DMS53 (cell line): ENCODE data around the gene TTLL1.
"Not testable (repeated sequence)": the region's sequence is repeated elsewhere in the genome, so short reads cannot be mapped to it uniquely, and the experiment has no call there.

Experiments
- DNase-seq: peaks from one replicate; lab custom pipeline; 2025; lab: John Stamatoyannopoulos, UW

TTLL1 gene

GRCh38 chr22:43066844-43067385 lies 22.3 kb downstream of the TTLL1 start:
- peak; percentile 32 for DNase-seq

GRCh38 chr22:43066134-43066533 lies 23.1 kb downstream of the TTLL1 start:
- DNase-seq: no peak

- peak; percentile 51 for DNase-seq
Measured at GRCh38 chr22:43060183-43060582, 29.0 kb downstream of the TTLL1 start.

- DNase-seq: no peak
Measured at GRCh38 chr22:43057641-43058040, 31.6 kb downstream of the TTLL1 start.

- DNase-seq: peak; percentile 20
Measured at GRCh38 chr22:43053176-43053575, 36.0 kb downstream of the TTLL1 start.

- no peak for DNase-seq
Measured at GRCh38 chr22:43050995-43051394, 38.2 kb downstream of the TTLL1 start.

- DNase-seq: no peak
Measured at GRCh38 chr22:43047605-43048004, 41.6 kb downstream of the TTLL1 start.

- no peak for DNase-seq
Measured at GRCh38 chr22:43044290-43044712, 44.9 kb downstream of the TTLL1 start.

GRCh38 chr22:43042101-43042780 lies 47.0 kb downstream of the TTLL1 start:
- DNase-seq: peak; percentile 94

GRCh38 chr22:43039800-43040199 lies 49.4 kb downstream of the TTLL1 start:
- DNase-seq: peak; percentile 23

GRCh38 chr22:43038325-43038724 lies 50.9 kb downstream of the TTLL1 start:
- no peak for DNase-seq

- peak; percentile 41 for DNase-seq
Measured at GRCh38 chr22:43036282-43036829, 52.8 kb downstream of the TTLL1 start.

GRCh38 chr22:43035250-43035649 lies 53.9 kb downstream of the TTLL1 start:
- no peak for DNase-seq

- no peak for DNase-seq
Measured at GRCh38 chr22:43031617-43032016, 57.6 kb downstream of the TTLL1 start.

GRCh38 chr22:43018615-43019014 lies 70.6 kb downstream of the TTLL1 start:
- DNase-seq: no peak

- DNase-seq: no peak
Measured at GRCh38 chr22:43017525-43018460, 71.4 kb downstream of the TTLL1 start.

GRCh38 chr22:43016150-43016549 lies 73.0 kb downstream of the TTLL1 start:
- DNase-seq: not testable (repeated sequence)

GRCh38 chr22:43015677-43016042 lies 73.5 kb downstream of the TTLL1 start:
- DNase-seq: peak; percentile 55

GRCh38 chr22:43014869-43015676 lies 74.1 kb downstream of the TTLL1 start, which contains the start of gene PACSIN2:
Gene PACSIN2, minus strand, starts transcription at chr22:43015149. Its CDS starts 103,069 bp downstream, at chr22:42912080.
- DNase-seq: peak; percentile 98

GRCh38 chr22:43014316-43014868 lies 74.8 kb downstream of the TTLL1 start:
- DNase-seq: peak; percentile 64
